Measurements from ENCODE around the gene LSMEM2.

DNA sequence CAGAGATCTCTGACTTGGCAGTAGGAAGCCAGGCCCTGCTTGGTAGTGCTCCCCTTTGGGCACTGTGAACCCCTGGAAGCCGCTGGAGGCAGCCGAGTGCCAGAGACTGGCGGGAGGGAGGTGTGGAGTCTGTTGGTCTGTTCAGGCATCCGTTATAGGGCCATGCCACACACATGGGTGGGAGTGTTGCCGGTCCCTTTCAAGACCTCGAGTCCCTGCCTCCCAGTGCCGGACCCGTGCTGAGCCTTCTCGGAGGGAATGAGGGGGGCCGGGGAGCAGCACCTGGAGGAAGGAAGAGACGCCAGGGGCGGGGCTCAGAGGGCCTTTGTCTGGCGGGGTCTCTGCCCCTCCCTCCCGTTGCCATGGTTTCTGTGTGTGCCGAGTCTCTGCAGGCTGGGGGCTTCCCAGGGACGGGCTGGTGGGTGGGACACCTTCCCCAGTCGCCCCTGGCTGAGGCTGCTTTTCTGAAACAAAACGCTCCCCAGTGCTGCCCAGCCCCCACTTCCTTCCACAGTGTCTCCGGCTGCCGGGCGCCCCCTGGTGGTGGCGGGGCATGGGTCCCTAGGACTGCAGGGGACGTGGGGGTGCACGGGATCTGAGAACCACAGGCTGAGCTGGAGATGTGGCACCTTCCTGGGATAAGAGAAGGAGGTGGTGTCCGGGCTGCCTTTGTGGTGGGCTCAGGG is 32.9 kb upstream of the LSMEM2 start:
- TF ChIP-seq POLR2A (IDR thresholded peaks at IDR 0.05; ENCODE audit: low read depth, low read length) (no peak), POLR2AphosphoS5 (IDR thresholded peaks at IDR 0.05; ENCODE audit: low read depth, low read length) (no peak), TAF1 (IDR thresholded peaks at IDR 0.05; ENCODE audit: low read depth, low read length) (no peak), SPI1 (IDR thresholded peaks at IDR 0.05; ENCODE audit: low read depth, low read length) (peak; percentile 60)

Data from GM12891 (cell line).